ENCODE measurements around the gene ELF5. TPM values are rescaled to one million over a fixed set of nuclear protein-coding genes. Genes with fewer than 3 reads are reported as not detected.

The ELF5 gene
- polyA plus RNA-seq, 1 donor from 2014 or later: not detected

DNA sequence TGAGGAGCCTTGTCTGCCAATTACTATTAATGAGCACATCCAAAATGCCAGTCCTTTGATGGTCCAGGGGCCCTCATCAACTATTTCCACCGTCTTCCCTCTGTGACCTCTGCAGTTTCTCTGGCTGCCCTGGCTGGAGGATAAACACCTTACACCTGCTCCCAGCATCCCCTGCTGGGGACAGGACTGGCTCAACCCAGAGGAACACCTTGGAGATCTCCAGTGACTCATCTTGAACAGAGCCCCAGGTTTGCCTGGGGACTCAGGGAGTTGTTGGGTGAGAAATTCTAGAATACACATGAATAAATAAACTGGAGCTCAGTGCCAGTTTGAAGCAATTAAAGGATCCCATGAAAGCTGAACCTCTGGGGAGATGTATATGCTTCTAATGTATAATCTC, 24.0 kb upstream of the ELF5 start:
- Histone ChIP-seq H3K4me3 (ENCODE audit: low read length) (no peak overlapping the region), H3K9me3 (ENCODE audit: low read length) (no peaks in the 10 kb centered on the region), H3K27me3 (ENCODE audit: insufficient read depth, low read depth, low read length) (no peaks in the 10 kb centered on the region), H3K4me2 (ENCODE audit: low read length) (no peak overlapping the region), H3K79me2 (replicated peaks; ENCODE audit: insufficient read depth, low read length) (no peaks in the 10 kb centered on the region), H2AFZ (ENCODE audit: low read depth, low read length) (no peak overlapping the region), H3F3A (ENCODE audit: insufficient read depth, low read length, poor library complexity, severe bottlenecking) (no peaks in the 10 kb centered on the region), H3K36me3 (ENCODE audit: insufficient read depth, low read length) (no peaks in the 10 kb centered on the region), H3K27ac (ENCODE audit: low read length) (no peak overlapping the region), H3K9me2 (ENCODE audit: insufficient read depth, low read length) (no peaks in the 10 kb centered on the region), H4K20me1 (ENCODE audit: insufficient read depth) (no peaks in the 10 kb centered on the region), H3K9ac (ENCODE audit: low read length) (no peak overlapping the region)
- TF ChIP-seq, protein P1, sequence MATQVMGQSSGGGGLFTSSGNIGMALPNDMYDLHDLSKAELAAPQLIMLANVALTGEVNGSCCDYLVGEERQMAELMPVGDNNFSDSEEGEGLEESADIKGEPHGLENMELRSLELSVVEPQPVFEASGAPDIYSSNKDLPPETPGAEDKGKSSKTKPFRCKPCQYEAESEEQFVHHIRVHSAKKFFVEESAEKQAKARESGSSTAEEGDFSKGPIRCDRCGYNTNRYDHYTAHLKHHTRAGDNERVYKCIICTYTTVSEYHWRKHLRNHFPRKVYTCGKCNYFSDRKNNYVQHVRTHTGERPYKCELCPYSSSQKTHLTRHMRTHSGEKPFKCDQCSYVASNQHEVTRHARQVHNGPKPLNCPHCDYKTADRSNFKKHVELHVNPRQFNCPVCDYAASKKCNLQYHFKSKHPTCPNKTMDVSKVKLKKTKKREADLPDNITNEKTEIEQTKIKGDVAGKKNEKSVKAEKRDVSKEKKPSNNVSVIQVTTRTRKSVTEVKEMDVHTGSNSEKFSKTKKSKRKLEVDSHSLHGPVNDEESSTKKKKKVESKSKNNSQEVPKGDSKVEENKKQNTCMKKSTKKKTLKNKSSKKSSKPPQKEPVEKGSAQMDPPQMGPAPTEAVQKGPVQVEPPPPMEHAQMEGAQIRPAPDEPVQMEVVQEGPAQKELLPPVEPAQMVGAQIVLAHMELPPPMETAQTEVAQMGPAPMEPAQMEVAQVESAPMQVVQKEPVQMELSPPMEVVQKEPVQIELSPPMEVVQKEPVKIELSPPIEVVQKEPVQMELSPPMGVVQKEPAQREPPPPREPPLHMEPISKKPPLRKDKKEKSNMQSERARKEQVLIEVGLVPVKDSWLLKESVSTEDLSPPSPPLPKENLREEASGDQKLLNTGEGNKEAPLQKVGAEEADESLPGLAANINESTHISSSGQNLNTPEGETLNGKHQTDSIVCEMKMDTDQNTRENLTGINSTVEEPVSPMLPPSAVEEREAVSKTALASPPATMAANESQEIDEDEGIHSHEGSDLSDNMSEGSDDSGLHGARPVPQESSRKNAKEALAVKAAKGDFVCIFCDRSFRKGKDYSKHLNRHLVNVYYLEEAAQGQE (IDR thresholded peaks at IDR 0.05; ENCODE audit: borderline replicate concordance): no peak
- TF ChIP-seq EZH2 (IDR thresholded peaks at IDR 0.05; ENCODE audit: borderline replicate concordance, insufficient read depth, low read length, poor library complexity, severe bottlenecking) (no peak), MXI1 (conservative IDR thresholded peaks at IDR 0.05; ENCODE audit: poor library complexity, severe bottlenecking) (no peak), SMC3 (conservative IDR thresholded peaks at IDR 0.05; ENCODE audit: poor library complexity) (no peak), POLR2AphosphoS5 (IDR thresholded peaks at IDR 0.05) (no peak), EP300 (conservative IDR thresholded peaks at IDR 0.05; ENCODE audit: poor library complexity, severe bottlenecking) (no peak), TAF1 (IDR thresholded peaks at IDR 0.05; ENCODE audit: low read depth) (no peak), RAD21 (conservative IDR thresholded peaks at IDR 0.05) (no peak)
- TF ChIP-seq, protein P2, sequence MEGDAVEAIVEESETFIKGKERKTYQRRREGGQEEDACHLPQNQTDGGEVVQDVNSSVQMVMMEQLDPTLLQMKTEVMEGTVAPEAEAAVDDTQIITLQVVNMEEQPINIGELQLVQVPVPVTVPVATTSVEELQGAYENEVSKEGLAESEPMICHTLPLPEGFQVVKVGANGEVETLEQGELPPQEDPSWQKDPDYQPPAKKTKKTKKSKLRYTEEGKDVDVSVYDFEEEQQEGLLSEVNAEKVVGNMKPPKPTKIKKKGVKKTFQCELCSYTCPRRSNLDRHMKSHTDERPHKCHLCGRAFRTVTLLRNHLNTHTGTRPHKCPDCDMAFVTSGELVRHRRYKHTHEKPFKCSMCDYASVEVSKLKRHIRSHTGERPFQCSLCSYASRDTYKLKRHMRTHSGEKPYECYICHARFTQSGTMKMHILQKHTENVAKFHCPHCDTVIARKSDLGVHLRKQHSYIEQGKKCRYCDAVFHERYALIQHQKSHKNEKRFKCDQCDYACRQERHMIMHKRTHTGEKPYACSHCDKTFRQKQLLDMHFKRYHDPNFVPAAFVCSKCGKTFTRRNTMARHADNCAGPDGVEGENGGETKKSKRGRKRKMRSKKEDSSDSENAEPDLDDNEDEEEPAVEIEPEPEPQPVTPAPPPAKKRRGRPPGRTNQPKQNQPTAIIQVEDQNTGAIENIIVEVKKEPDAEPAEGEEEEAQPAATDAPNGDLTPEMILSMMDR (IDR thresholded peaks at IDR 0.05; ENCODE audit: poor library complexity, severe bottlenecking): no peak

DNA sequence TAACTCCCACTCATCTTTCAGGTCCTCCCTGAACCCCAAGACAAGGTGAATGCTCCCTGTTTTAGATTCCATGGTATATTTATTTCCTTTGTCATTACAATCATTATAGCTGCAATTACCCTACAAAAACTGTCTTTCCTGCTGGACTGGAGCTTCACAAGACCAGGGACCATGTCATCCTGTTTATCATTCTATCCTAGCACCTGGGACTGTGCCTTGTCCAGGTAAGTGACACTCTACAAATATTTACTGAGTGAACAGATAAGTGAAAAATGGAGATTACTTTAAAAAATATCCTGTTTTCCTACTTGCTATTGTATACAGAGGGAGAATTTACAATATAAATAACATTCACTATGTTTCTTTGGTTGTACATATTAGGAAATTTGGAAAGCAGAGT, 22.5 kb upstream of the ELF5 start:
- H2AFZ ChIP-seq (ENCODE audit: low read depth, low read length): no peak overlapping the region
- no peak overlapping the region for H3K27ac ChIP-seq (ENCODE audit: low read length)
- H3K9ac ChIP-seq (ENCODE audit: low read length): no peak overlapping the region
- no peaks in the 10 kb centered on the region for H3K27me3 ChIP-seq (ENCODE audit: insufficient read depth, low read depth, low read length)
- H3K9me2 ChIP-seq (ENCODE audit: insufficient read depth, low read length): no peaks in the 10 kb centered on the region
- no peaks in the 10 kb centered on the region for H3K9me3 ChIP-seq (ENCODE audit: low read length)
- H3F3A ChIP-seq (ENCODE audit: insufficient read depth, low read length, poor library complexity, severe bottlenecking): no peaks in the 10 kb centered on the region
- H3K4me3 ChIP-seq (ENCODE audit: low read length): no peak overlapping the region
- H3K4me2 ChIP-seq (ENCODE audit: low read length): no peak overlapping the region
- H4K20me1 ChIP-seq (ENCODE audit: insufficient read depth): no peaks in the 10 kb centered on the region
- no peaks in the 10 kb centered on the region for H3K79me2 ChIP-seq (replicated peaks; ENCODE audit: insufficient read depth, low read length)
- no peaks in the 10 kb centered on the region for H3K36me3 ChIP-seq (ENCODE audit: insufficient read depth, low read length)
- TF ChIP-seq, protein P1 (IDR thresholded peaks at IDR 0.05; ENCODE audit: borderline replicate concordance): no peak
- TF ChIP-seq MXI1 (conservative IDR thresholded peaks at IDR 0.05; ENCODE audit: poor library complexity, severe bottlenecking) (no peak), SMC3 (conservative IDR thresholded peaks at IDR 0.05; ENCODE audit: poor library complexity) (no peak), RAD21 (conservative IDR thresholded peaks at IDR 0.05) (no peak), POLR2AphosphoS5 (IDR thresholded peaks at IDR 0.05) (no peak), EP300 (conservative IDR thresholded peaks at IDR 0.05; ENCODE audit: poor library complexity, severe bottlenecking) (no peak), TAF1 (IDR thresholded peaks at IDR 0.05; ENCODE audit: low read depth) (no peak), EZH2 (IDR thresholded peaks at IDR 0.05; ENCODE audit: borderline replicate concordance, insufficient read depth, low read length, poor library complexity, severe bottlenecking) (no peak)
- TF ChIP-seq, protein P2 (IDR thresholded peaks at IDR 0.05; ENCODE audit: poor library complexity, severe bottlenecking): no peak

All from neural cell (in vitro differentiated cells).